Measurements from ENCODE around the gene ADD1. TPM values are rescaled to one million over a fixed set of nuclear protein-coding genes. Genes with fewer than 3 reads are reported as not detected.

The ADD1 gene
- total RNA-seq, 1 donor from 2014 or later, result 276 TPM

- Mint-ChIP-seq H3K9me3 (ENCODE audit: unreplicated experiment) (peaks cover 8% of the 10 kb centered on the region), H3K36me3 (ENCODE audit: unreplicated experiment) (no peaks in the 10 kb centered on the region), H3K27me3 (ENCODE audit: unreplicated experiment) (peaks cover 5% of the 10 kb centered on the region), H3K4me1 (ENCODE audit: low read depth, unreplicated experiment) (peaks cover 64% of the 10 kb centered on the region), H3K4me3 (ENCODE audit: unreplicated experiment) (peak overlapping the region; percentile 70), H3K27ac (ENCODE audit: unreplicated experiment) (peak overlapping the region; percentile 80)
- no peak for DNase-seq
- TF ChIP-seq CTCF (IDR thresholded peaks at IDR 0.05; ENCODE audit: partially characterized antibody, unreplicated experiment), result no peak
Observed at GRCh38 chr4:2868877-2869487, 25.3 kb downstream of the ADD1 start.

DNA sequence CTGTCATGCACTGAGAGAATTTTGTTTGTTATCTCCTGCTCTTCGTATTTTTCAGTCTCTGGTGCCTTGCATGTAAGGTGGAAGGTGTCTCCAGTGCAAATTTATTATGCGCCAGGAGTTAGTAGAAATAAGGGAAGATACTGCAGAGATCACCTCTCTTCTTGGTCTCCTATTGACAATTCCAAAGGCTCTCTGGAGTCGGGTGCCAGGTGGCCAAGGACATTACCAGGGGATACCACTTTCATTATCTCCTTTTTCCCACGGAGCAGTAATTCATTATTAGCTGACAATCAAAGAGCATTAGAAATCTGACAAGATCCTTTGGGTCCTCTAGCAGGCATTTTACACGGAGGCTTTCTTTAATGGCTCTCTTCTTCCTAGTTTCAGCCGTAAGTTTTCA, 26.0 kb downstream of the ADD1 start:
- peaks cover 5% of the 10 kb centered on the region for H3K27me3 Mint-ChIP-seq (ENCODE audit: unreplicated experiment)
- H3K36me3 Mint-ChIP-seq (ENCODE audit: unreplicated experiment), result no peaks in the 10 kb centered on the region
- DNase-seq, result no peak
- no peak for TF ChIP-seq CTCF (IDR thresholded peaks at IDR 0.05; ENCODE audit: partially characterized antibody, unreplicated experiment)
- peaks cover 64% of the 10 kb centered on the region for H3K4me1 Mint-ChIP-seq (ENCODE audit: low read depth, unreplicated experiment)
- H3K4me3 Mint-ChIP-seq (ENCODE audit: unreplicated experiment), result peak overlapping the region; percentile 67
- H3K27ac Mint-ChIP-seq (ENCODE audit: unreplicated experiment), result peak overlapping the region; percentile 80
- peaks cover 8% of the 10 kb centered on the region for H3K9me3 Mint-ChIP-seq (ENCODE audit: unreplicated experiment)

DNA sequence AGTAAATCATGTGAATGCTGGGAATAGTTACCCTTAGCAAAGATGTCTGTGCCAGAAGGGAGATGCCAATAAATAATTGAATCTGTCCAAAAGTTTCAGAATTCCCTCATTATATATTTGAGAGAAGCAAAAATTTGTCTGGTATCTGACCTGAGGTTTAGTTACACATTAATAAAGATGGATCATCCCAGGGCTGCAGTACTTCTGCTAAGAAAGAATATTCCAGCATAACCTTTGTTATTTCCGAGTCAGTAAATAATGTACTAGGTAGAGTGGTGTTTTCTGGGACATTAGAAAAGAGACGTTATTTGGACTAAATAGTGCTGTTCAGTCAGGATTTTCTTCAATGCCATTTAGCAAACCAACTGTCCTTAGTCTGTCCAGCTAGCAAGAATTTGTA, 26.4 kb downstream of the ADD1 start:
- Mint-ChIP-seq H3K27me3 (ENCODE audit: unreplicated experiment) (peaks cover 5% of the 10 kb centered on the region), H3K4me1 (ENCODE audit: low read depth, unreplicated experiment) (peaks cover 61% of the 10 kb centered on the region), H3K27ac (ENCODE audit: unreplicated experiment) (peak overlapping the region; percentile 80)

GRCh38 chr4:2871466-2871865, 27.8 kb downstream of the ADD1 start:
- no peak for TF ChIP-seq CTCF (IDR thresholded peaks at IDR 0.05; ENCODE audit: partially characterized antibody, unreplicated experiment)
- H3K36me3 Mint-ChIP-seq (ENCODE audit: unreplicated experiment), result no peaks in the 10 kb centered on the region
- peak overlapping the region; percentile 96 for H3K27ac Mint-ChIP-seq (ENCODE audit: unreplicated experiment)
- DNase-seq, result no peak
- H3K4me1 Mint-ChIP-seq (ENCODE audit: low read depth, unreplicated experiment), result peaks cover 54% of the 10 kb centered on the region
- H3K27me3 Mint-ChIP-seq (ENCODE audit: unreplicated experiment), result peaks cover 5% of the 10 kb centered on the region
- H3K4me3 Mint-ChIP-seq (ENCODE audit: unreplicated experiment), result no peak overlapping the region
- peaks cover 6% of the 10 kb centered on the region for H3K9me3 Mint-ChIP-seq (ENCODE audit: unreplicated experiment)

More for the DNA sequence above, 26.4 kb downstream of the ADD1 start:
- no peak for TF ChIP-seq CTCF (IDR thresholded peaks at IDR 0.05; ENCODE audit: partially characterized antibody, unreplicated experiment)
- Mint-ChIP-seq H3K9me3 (ENCODE audit: unreplicated experiment) (peaks cover 8% of the 10 kb centered on the region), H3K4me3 (ENCODE audit: unreplicated experiment) (peak overlapping the region; percentile 13), H3K36me3 (ENCODE audit: unreplicated experiment) (no peaks in the 10 kb centered on the region)
- no peak for DNase-seq

DNA sequence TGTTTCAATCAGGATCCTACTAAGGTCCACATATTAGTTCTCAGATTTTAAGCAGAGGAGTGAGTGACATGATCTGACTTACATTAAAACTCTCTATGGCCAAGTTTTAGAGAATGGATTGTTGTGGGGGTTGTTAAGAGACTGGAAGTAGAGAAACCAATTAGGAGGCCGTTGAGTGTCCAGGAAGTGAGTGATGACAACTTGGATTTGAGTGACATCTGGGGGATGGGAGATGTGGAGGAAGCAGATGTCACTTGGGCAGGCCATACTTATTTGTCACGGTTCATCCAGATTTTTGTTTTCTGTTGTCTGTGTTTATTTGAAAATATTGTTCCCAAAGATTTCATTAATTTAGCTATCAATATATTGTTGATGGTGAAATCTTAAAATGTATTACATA, 28.3 kb downstream of the ADD1 start:
- H3K27me3 Mint-ChIP-seq (ENCODE audit: unreplicated experiment), result peaks cover 5% of the 10 kb centered on the region
- H3K4me1 Mint-ChIP-seq (ENCODE audit: low read depth, unreplicated experiment), result peaks cover 51% of the 10 kb centered on the region
- peak overlapping the region; percentile 96 for H3K27ac Mint-ChIP-seq (ENCODE audit: unreplicated experiment)

More for the DNA sequence above, 28.3 kb downstream of the ADD1 start:
- H3K9me3 Mint-ChIP-seq (ENCODE audit: unreplicated experiment), result peaks cover 5% of the 10 kb centered on the region
- DNase-seq, result no peak
- H3K4me3 Mint-ChIP-seq (ENCODE audit: unreplicated experiment), result peak overlapping the region; percentile 82
- H3K36me3 Mint-ChIP-seq (ENCODE audit: unreplicated experiment), result no peaks in the 10 kb centered on the region
- TF ChIP-seq CTCF (IDR thresholded peaks at IDR 0.05; ENCODE audit: partially characterized antibody, unreplicated experiment), result no peak
